GM23248 (cell line): ENCODE results near the gene SIRT4. TPM values are rescaled to one million over a fixed set of nuclear protein-coding genes. Genes with fewer than 3 reads are reported as not detected.
"Not testable (repeated sequence)": the region's sequence is repeated elsewhere in the genome, so short reads cannot be mapped to it uniquely, and the experiment has no call there.

ENCODE experiments used
- DNase-seq: peaks from one replicate; pipeline ENCODE4 v3.0.0-alpha.2; 2015
- H2AFZ ChIP-seq: fragments of 200-600 bp; sonication (generic); 2 replicates; pipeline ENCODE4 v1.6.1; 2016; ENCODE audit warnings: antibody characterized with exemption
- H3F3A ChIP-seq: fragments of 200-600 bp; sonication (generic); 2 replicates; pipeline ENCODE4 v1.6.1; 2016; ENCODE audit warnings: mild to moderate bottlenecking, antibody characterized with exemption, mixed run types; ENCODE audit not compliant: insufficient read depth
- H3K27ac ChIP-seq: fragments of 200-600 bp; sonication (generic); 2 replicates; pipeline ENCODE4 v1.5.1; 2016; ENCODE audit warnings: mild to moderate bottlenecking
- H3K27me3 ChIP-seq: fragments of 200-600 bp; sonication (generic); replicated peaks from 2 replicates; pipeline ENCODE4 v1.6.1; 2016; ENCODE audit warnings: mild to moderate bottlenecking; ENCODE audit not compliant: insufficient read depth
- H3K36me3 ChIP-seq: fragments of 200-600 bp; sonication (generic); 2 replicates; pipeline ENCODE4 v1.6.1; 2016; ENCODE audit warnings: low read depth, mild to moderate bottlenecking
- H3K4me1 ChIP-seq: fragments of 200-600 bp; sonication (generic); 2 replicates; pipeline ENCODE4 v1.6.1; 2016; ENCODE audit warnings: mild to moderate bottlenecking; ENCODE audit not compliant: insufficient read depth
- H3K4me2 ChIP-seq: fragments of 200-600 bp; sonication (generic); one replicate; pipeline ENCODE4 v1.6.1; 2016; ENCODE audit warnings: mild to moderate bottlenecking; ENCODE audit not compliant: unreplicated experiment
- H3K4me3 ChIP-seq: fragments of 200-600 bp; sonication (generic); 2 replicates; pipeline ENCODE4 v1.5.1; 2016; ENCODE audit warnings: mild to moderate bottlenecking
- H3K79me2 ChIP-seq: fragments of 200-600 bp; sonication (generic); 2 replicates; pipeline ENCODE4 v1.6.1; 2016; ENCODE audit warnings: mild to moderate bottlenecking; ENCODE audit not compliant: insufficient read depth
- H3K9ac ChIP-seq: fragments of 200-600 bp; sonication (generic); 2 replicates; pipeline ENCODE4 v1.6.1; 2016; ENCODE audit warnings: mild to moderate bottlenecking
- H3K9me2 ChIP-seq: fragments of 200-600 bp; sonication (generic); 2 replicates; pipeline ENCODE4 v1.6.1; 2016; ENCODE audit warnings: mixed run types, mild to moderate bottlenecking, moderate library complexity; ENCODE audit not compliant: insufficient read depth
- H3K9me3 ChIP-seq: fragments of 200-600 bp; sonication (generic); one replicate; pipeline ENCODE4 v1.6.1; 2017; ENCODE audit warnings: low read depth
- H4K20me1 ChIP-seq: fragments of 200-600 bp; sonication (generic); 2 replicates; pipeline ENCODE4 v1.6.0; 2016; ENCODE audit not compliant: insufficient read depth
- EZH2 ChIP-seq: fragments of 200-600 bp; sonication (generic); IDR thresholded peaks from 2 replicates; pipeline ENCODE4 v1.6.1; 2018; ENCODE audit warnings: antibody characterized with exemption, mild to moderate bottlenecking; ENCODE audit not compliant: insufficient read depth, poor library complexity, severe bottlenecking
- EZH2phosphoT487 ChIP-seq: fragments of 200-600 bp; sonication (generic); IDR thresholded peaks from 2 replicates; pipeline ENCODE4 v1.6.1; 2018; ENCODE audit warnings: antibody characterized with exemption, moderate library complexity, mild to moderate bottlenecking, low read depth; ENCODE audit not compliant: insufficient read depth
- WGBS, 2 experiments: methylation state at CpG; one replicate each; pipeline ENCODE4 v1.1.6; 2015 to 2017; ENCODE audit warnings: low lambda C conversion rate in 2 of 2, low coverage in 1 of 2; ENCODE audit errors: missing lambda C conversion rate in 2 of 2; 5-methylcytosine and 5-hydroxymethylcytosine counted together
- in situ Hi-C: fragments of 300-500 bp; cut with MboI; formaldehyde crosslinking; loops from 2 replicates; pipeline ENCODE4 v1.15.0; 2020
- polyA plus RNA-seq: library from polyadenylated mRNA; unstranded; fragments of >200 nt; fragmentation: Nextera tagmentation; extraction: Ambion mirVana; gene quantifications from 2 replicates; pipeline ENCODE4 v1.2.1, GENCODE V29; 2016
- total RNA-seq: library from RNA; depleted of rRNA; stranded (reverse); fragments of >200 nt; shearing (Covaris generic); gene quantifications from 2 replicates; pipeline ENCODE4 v1.2.3, GENCODE V29; 2014

The SIRT4 gene
- total and polyA plus RNA-seq, 2 experiments from 2014 or later: 1.4 TPM; not detected in 1

DNA sequence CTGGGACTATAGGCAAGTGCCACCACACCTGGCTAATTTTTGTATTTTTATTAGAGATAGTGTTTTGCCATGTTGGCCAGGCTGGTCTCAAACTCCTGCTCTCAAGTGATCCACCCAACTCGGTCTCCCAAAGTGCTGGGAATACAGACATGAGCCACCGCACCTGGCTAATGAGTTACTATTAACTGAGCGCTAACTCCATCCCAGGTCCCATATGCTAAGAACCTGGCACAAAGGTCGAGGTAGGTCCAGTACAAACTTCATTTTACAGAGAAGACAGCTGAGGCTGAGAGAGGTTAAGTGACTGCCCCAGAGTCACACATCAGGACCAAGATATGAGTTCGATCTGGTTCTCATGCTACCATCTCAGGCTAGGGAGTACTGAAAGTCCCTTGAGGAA, 29.9 kb downstream of the SIRT4 start:
- H3K27me3 ChIP-seq: no peaks in the 10 kb centered on the region
- no peaks in the 10 kb centered on the region for H3K9me2 ChIP-seq
- H3K27ac ChIP-seq: no peak overlapping the region
- no peak overlapping the region for H2AFZ ChIP-seq
- H3K4me2 ChIP-seq: no peak overlapping the region
- H3K9me3 ChIP-seq: no peaks in the 10 kb centered on the region
- no peaks in the 10 kb centered on the region for H3K4me1 ChIP-seq
- H3K4me3 ChIP-seq: no peak overlapping the region
- no peak overlapping the region for H3K9ac ChIP-seq
- TF ChIP-seq EZH2 (no peak), EZH2phosphoT487 (no peak)
- WGBS, 2 experiments: 69 to 71% methylated on average over 5 of the region's 5 CpGs
- no peaks in the 10 kb centered on the region for H3F3A ChIP-seq
- in situ Hi-C loops: no loop called here
- H3K36me3 ChIP-seq: no peaks in the 10 kb centered on the region
- DNase-seq: no peak
- H3K79me2 ChIP-seq: no peaks in the 10 kb centered on the region
- H4K20me1 ChIP-seq: no peaks in the 10 kb centered on the region

DNA sequence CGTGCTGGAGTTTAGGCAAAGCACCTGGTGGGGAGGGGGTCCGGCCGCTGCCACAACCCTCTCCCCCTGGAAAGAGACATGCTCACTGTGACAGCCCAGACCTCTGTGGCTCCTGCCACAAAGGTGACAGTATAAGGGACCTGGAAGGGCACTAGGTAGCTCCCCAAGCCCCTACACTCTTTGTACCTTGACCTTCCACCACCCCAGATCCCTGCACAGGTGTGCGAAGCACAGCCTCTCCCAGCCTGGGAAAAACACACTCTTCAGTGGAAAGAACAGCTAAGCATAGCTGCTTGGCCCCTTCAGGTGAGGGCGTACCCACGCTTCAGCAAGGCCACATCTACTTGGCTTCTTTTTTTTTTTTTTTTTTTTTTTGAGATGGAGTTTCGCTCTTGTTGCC, 30.4 kb downstream of the SIRT4 start:
- H3K4me3 ChIP-seq: no peak overlapping the region
- WGBS, 2 experiments: 51 to 55% methylated on average over 6 to 7 of the region's 7 CpGs
- no peaks in the 10 kb centered on the region for H3F3A ChIP-seq
- no peaks in the 10 kb centered on the region for H3K79me2 ChIP-seq
- no peaks in the 10 kb centered on the region for H3K9me2 ChIP-seq
- no peak overlapping the region for H2AFZ ChIP-seq
- H3K4me1 ChIP-seq: no peaks in the 10 kb centered on the region
- H3K9me3 ChIP-seq: no peaks in the 10 kb centered on the region
- H3K9ac ChIP-seq: no peak overlapping the region
- TF ChIP-seq EZH2phosphoT487: no peak
- no peak for TF ChIP-seq EZH2
- H3K27me3 ChIP-seq: no peaks in the 10 kb centered on the region
- H4K20me1 ChIP-seq: no peaks in the 10 kb centered on the region
- DNase-seq: no peak
- no peaks in the 10 kb centered on the region for H3K36me3 ChIP-seq
- H3K27ac ChIP-seq: no peak overlapping the region
- in situ Hi-C loops: no loop called here
- H3K4me2 ChIP-seq: no peak overlapping the region

DNA sequence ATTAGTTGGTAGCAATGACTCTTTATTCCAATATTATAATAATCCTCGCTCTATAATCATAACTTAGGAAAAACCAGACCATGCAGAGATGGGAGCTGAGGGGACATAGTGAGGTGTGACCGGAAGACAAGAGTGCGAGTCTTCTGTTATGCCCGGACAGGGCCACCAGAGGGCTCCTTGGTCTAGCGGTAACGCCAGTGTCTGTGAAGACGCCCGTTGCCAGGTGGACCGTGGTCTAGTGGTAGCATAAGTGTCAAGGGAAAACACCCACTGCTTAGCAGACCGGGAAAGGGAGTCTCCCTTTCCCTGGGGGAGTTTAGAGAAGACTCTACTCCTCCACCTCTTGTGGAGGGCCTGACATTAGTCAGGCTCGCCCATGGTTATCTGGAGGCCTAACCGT, 33.3 kb downstream of the SIRT4 start:
- H3K27me3 ChIP-seq, H3K4me1 ChIP-seq, H3K36me3 ChIP-seq, in situ Hi-C loops, H3K9me2 ChIP-seq, H4K20me1 ChIP-seq, H3K27ac ChIP-seq, H3K9ac ChIP-seq, H3K4me3 ChIP-seq, H3K9me3 ChIP-seq, H3K4me2 ChIP-seq, H3K79me2 ChIP-seq, H3F3A ChIP-seq: not testable (repeated sequence)
- peak; percentile 67 for DNase-seq
- 15 to 18% methylated on average over 12 of the region's 12 CpGs for WGBS, 2 experiments
- H2AFZ ChIP-seq: peak overlapping the region; percentile 36; the same call in 1 of the 2 replicates

DNA sequence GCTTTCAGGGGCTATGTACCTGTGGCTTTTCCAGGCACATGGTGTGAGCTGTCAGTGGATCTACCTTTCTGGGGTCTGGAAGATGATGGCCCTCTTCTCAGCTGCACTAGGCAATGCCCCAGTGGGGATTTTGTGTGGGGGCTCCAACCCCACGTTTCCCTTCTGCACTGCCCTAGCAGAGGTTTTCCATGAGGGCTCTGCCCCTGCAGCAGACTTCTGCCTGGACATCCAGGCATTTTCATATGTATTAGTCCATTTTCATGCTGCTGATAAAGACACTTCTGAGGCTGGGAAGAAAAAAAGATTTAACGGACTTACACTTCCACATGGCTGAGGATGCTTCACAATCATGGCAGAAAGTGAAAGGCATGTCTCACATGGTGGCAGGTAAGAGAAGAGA, 34.3 kb downstream of the SIRT4 start:
- H4K20me1 ChIP-seq, H3K4me3 ChIP-seq, H3K4me2 ChIP-seq, H3K27ac ChIP-seq, H3K79me2 ChIP-seq, H3F3A ChIP-seq, H3K9me3 ChIP-seq, H2AFZ ChIP-seq, in situ Hi-C loops, H3K27me3 ChIP-seq, H3K36me3 ChIP-seq, H3K9me2 ChIP-seq, H3K9ac ChIP-seq, DNase-seq, H3K4me1 ChIP-seq: not testable (repeated sequence)
- WGBS, 2 experiments: 43 to 61% methylated on average over 2 of the region's 2 CpGs

DNA sequence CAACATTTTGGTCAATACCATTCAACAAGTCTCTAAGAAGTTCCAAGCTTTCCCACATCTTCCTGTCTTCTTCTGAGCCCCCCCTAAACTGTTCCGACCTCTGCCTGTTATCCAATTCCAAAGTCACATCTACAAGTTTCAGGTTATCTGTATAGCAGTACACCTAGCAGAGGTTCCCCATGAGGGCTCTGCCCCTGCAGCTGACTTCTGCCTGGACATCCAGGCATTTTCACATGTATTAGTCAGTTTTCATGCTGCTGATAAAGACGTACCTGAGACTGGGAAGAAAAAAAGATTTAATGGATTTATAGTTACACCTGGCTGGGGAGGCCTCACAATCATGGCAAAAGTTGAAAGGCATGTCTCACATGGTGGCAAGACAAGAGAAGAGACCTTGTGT, 35.6 kb downstream of the SIRT4 start:
- no peaks in the 10 kb centered on the region for H3F3A ChIP-seq
- in situ Hi-C loops: no loop called here
- H2AFZ ChIP-seq: no peak overlapping the region
- no peak for TF ChIP-seq EZH2
- no peak for TF ChIP-seq EZH2phosphoT487
- no peaks in the 10 kb centered on the region for H3K4me1 ChIP-seq
- no peak overlapping the region for H3K4me3 ChIP-seq
- WGBS, 2 experiments: 19 to 26% methylated on average over 2 of the region's 2 CpGs
- no peak overlapping the region for H3K4me2 ChIP-seq
- no peaks in the 10 kb centered on the region for H3K27me3 ChIP-seq
- DNase-seq: no peak
- H3K9me2 ChIP-seq: no peaks in the 10 kb centered on the region
- no peaks in the 10 kb centered on the region for H3K9me3 ChIP-seq
- H4K20me1 ChIP-seq: no peaks in the 10 kb centered on the region
- H3K36me3 ChIP-seq: no peaks in the 10 kb centered on the region
- H3K79me2 ChIP-seq: no peaks in the 10 kb centered on the region
- no peak overlapping the region for H3K27ac ChIP-seq
- H3K9ac ChIP-seq: no peak overlapping the region
